K562 (cell line): ENCODE data around the gene SUPT5H. TPM values are rescaled to one million over a fixed set of nuclear protein-coding genes. Genes with fewer than 3 reads are reported as not detected.

ENCODE experiments used
- BHLHE40 ChIP-seq: IDR thresholded peaks from 2 replicates; pipeline ENCODE4 v1.6.1; 2011; ENCODE audit warnings: low read length, improper control_type of control experiment
- CC2D1A ChIP-seq: fragments of 450-650 bp; IDR thresholded peaks from 2 replicates; pipeline ENCODE4 v1.6.1; 2017; ENCODE audit warnings: mild to moderate bottlenecking
- CHCHD3 ChIP-seq: fragments of 250-450 bp; sonication (Bioruptor Pico); IDR thresholded peaks from 2 replicates; pipeline ENCODE4 v2.1.2; 2022; ENCODE audit warnings: mild to moderate bottlenecking
- GATAD2A ChIP-seq: fragments of 450-650 bp; IDR thresholded peaks from 2 replicates; pipeline ENCODE4 v1.6.1; 2017
- GATAD2B ChIP-seq: fragments of 450-650 bp; IDR thresholded peaks from 2 replicates; pipeline ENCODE4 v1.6.1; 2017; ENCODE audit warnings: mild to moderate bottlenecking, borderline replicate concordance
- HDAC1 ChIP-seq, 2 experiments: fragments of 450-650 bp; IDR thresholded peaks; 2 replicates each; pipeline ENCODE4 v1.6.1; 2016 to 2017; ENCODE audit warnings: inconsistent platforms in 1 of 2, mild to moderate bottlenecking in 1 of 2, moderate library complexity in 1 of 2
- IRF2 ChIP-seq: sonication (generic); formaldehyde crosslinking; IDR thresholded peaks from 2 replicates; pipeline ENCODE4 v1.8.1; 2022; ENCODE audit warnings: mild to moderate bottlenecking, missing genetic modification reagents
- MBD2 ChIP-seq: sonication (generic); IDR thresholded peaks from 2 replicates; pipeline ENCODE4 v1.6.1; 2016; ENCODE audit warnings: low read depth, borderline replicate concordance
- NCOR1 ChIP-seq: fragments of 450-650 bp; IDR thresholded peaks from 2 replicates; pipeline ENCODE4 v1.6.1; 2016; ENCODE audit warnings: mild to moderate bottlenecking, moderate library complexity
- PHB ChIP-seq: fragments of 250-450 bp; sonication (Bioruptor Pico); IDR thresholded peaks from 2 replicates; pipeline ENCODE4 v1.5.0; 2021
- POLR3A ChIP-seq: IDR thresholded peaks from 2 replicates; pipeline ENCODE4 v1.6.1; 2011; ENCODE audit warnings: borderline replicate concordance, mild to moderate bottlenecking, moderate library complexity; ENCODE audit not compliant: insufficient read length, insufficient read depth; ENCODE audit errors: extremely low read depth
- SMAD1 ChIP-seq: fragments of 150-350 bp; IDR thresholded peaks from 2 replicates; pipeline ENCODE4 v1.6.1; 2014; ENCODE audit warnings: low read length, low read depth; ENCODE audit not compliant: partially characterized antibody
- SMARCA5 ChIP-seq: fragments of 450-650 bp; IDR thresholded peaks from 2 replicates; pipeline ENCODE4 v1.6.1; 2016
- SMARCE1 ChIP-seq: fragments of 450-650 bp; IDR thresholded peaks from 2 replicates; pipeline ENCODE4 v1.7.1; 2016; ENCODE audit warnings: mild to moderate bottlenecking
- SMC3 ChIP-seq: conservative IDR thresholded peaks from 2 replicates; pipeline ENCODE4 v1.6.1; 2011; ENCODE audit warnings: low read depth, low read length, improper control_type of control experiment; ENCODE audit not compliant: insufficient read depth
- TRIM28 ChIP-seq: fragments of 450-650 bp; IDR thresholded peaks from 2 replicates; pipeline ENCODE4 v1.6.1; 2017
- U2AF1 ChIP-seq: fragments of 200-400 bp; formaldehyde crosslinking; optimal IDR thresholded peaks from 2 replicates; pipeline ENCODE3; 2017; ENCODE audit warnings: mild to moderate bottlenecking, low read depth, low read length, moderate library complexity
- ZNF445 ChIP-seq: fragments of 250-450 bp; sonication (Bioruptor Pico); IDR thresholded peaks from 2 replicates; pipeline ENCODE4 v1.4.0; 2020; ENCODE audit warnings: low read depth, mild to moderate bottlenecking, moderate library complexity
- polyA plus RNA-seq, 8 experiments: library from polyadenylated mRNA; depleted of rRNA in 4 of 8; stranded (reverse) in 5 of 8; unstranded in 3 of 8; fragments of >200 nt; fragmentation: Nextera tagmentation in 2 of 8; fragmentation: Illumina TruSeq in 1 of 8; extraction: Ambion mirVana in 2 of 8; extraction: Trizol in 1 of 8; gene quantifications; 2 replicates each; pipeline versions ENCODE4 v1.2.1 to v1.2.3, GENCODE V29; 2011 to 2014; ENCODE audit warnings: inconsistent platforms in 1 of 8, missing spikeins in 1 of 8
- total RNA-seq, 7 experiments: library from RNA; depleted of rRNA in 6 of 7; stranded (reverse); fragments of >200 nt in 6 of 7; fragmentation: Illumina TruSeq in 2 of 7; extraction: Trizol in 2 of 7; gene quantifications; 2 replicates each; pipeline versions ENCODE4 v1.2.1 to v1.2.3, GENCODE V29; 2011 to 2021; ENCODE audit warnings: low replicate concordance in 1 of 7
- TF ChIP-seq, protein P1 (sequence below), 2 experiments: IDR thresholded peaks in 1 of 2; conservative IDR thresholded peaks in 1 of 2; 2 replicates each; pipeline ENCODE4 v1.6.1; 2016; ENCODE audit warnings: low read depth in 2 of 2, mild to moderate bottlenecking in 1 of 2, missing compliant biosample characterization in 1 of 2, missing genetic modification characterization in 1 of 2, moderate library complexity in 1 of 2
- TF ChIP-seq, protein P2 (sequence below): fragments of 450-650 bp; IDR thresholded peaks from 2 replicates; pipeline ENCODE4 v1.6.1; 2017; ENCODE audit warnings: antibody characterized with exemption
- TF ChIP-seq, protein P3 (sequence below): sonication (generic); formaldehyde crosslinking; IDR thresholded peaks from 2 replicates; pipeline ENCODE4 v1.8.0; 2022; ENCODE audit warnings: missing genetic modification reagents, mild to moderate bottlenecking, borderline replicate concordance
- TF ChIP-seq, protein P4 (sequence below): fragments of 450-650 bp; IDR thresholded peaks from 2 replicates; pipeline ENCODE4 v1.6.1; 2016; ENCODE audit warnings: antibody characterized with exemption

The SUPT5H gene
- total and polyA plus RNA-seq, 9 of the 15 experiments (the other 6 are each of a cell fraction or from before 2014, with no cell fraction given), result 13.3 to 85.9 (median 35.9) TPM

DNA sequence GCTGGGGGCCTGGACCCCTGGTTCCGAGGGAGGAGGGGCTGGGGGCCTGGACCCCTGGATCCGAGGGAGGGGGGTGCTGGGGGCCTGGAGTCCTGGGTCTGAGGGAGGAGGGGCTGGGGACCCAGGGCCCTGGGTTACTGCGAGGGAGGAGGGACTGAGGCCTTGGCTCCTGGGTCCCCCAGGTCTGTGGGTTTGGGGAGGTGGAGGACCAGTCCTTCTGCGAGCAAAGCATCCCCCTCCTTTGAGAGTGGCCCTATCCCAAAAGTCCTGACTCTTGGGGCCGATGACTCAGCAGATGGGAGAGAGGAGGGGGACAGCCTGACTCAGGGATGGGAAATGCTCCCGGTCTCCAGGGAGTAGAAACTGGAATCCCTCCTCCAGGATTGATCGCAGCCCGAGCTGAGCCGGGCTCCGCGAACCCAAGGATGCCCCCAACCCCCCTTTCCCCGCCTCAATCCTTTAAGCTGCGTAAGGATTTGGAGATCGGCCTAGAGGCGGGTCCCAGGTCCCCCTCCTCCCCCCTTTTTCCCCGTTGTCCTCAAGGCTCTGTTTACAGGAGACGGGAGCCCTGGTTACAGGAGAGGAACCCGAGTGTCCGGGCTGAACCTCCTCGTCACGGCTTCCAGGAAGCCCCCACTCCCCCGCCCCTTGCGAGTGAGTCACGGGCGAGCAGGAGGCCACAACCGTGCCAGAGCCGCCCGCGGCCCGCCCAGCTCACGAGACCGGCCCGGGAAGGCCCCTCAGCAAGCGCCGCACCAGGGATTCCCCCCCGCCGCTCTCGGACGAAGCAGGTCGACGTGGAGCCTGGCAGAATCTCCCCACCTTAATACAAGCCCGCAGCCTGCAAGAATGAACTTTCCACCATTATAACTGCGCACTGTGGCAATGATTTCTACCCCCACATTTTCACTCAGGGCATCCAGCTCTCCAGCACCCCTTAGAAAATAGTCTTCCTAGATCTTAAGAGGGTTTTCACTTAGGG is 41.8 kb upstream of the SUPT5H start (continued):
- TF ChIP-seq, protein P1, sequence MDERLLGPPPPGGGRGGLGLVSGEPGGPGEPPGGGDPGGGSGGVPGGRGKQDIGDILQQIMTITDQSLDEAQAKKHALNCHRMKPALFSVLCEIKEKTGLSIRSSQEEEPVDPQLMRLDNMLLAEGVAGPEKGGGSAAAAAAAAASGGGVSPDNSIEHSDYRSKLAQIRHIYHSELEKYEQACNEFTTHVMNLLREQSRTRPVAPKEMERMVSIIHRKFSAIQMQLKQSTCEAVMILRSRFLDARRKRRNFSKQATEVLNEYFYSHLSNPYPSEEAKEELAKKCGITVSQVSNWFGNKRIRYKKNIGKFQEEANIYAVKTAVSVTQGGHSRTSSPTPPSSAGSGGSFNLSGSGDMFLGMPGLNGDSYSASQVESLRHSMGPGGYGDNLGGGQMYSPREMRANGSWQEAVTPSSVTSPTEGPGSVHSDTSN (CRISPR knock-in tag; IDR thresholded peaks at IDR 0.05; ENCODE audit: low read depth), result no peak
- TF ChIP-seq, protein P1 (tag; conservative IDR thresholded peaks at IDR 0.05; ENCODE audit: low read depth), result no peak
- TF ChIP-seq, protein P2, sequence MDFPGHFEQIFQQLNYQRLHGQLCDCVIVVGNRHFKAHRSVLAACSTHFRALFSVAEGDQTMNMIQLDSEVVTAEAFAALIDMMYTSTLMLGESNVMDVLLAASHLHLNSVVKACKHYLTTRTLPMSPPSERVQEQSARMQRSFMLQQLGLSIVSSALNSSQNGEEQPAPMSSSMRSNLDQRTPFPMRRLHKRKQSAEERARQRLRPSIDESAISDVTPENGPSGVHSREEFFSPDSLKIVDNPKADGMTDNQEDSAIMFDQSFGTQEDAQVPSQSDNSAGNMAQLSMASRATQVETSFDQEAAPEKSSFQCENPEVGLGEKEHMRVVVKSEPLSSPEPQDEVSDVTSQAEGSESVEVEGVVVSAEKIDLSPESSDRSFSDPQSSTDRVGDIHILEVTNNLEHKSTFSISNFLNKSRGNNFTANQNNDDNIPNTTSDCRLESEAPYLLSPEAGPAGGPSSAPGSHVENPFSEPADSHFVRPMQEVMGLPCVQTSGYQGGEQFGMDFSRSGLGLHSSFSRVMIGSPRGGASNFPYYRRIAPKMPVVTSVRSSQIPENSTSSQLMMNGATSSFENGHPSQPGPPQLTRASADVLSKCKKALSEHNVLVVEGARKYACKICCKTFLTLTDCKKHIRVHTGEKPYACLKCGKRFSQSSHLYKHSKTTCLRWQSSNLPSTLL, result no peak
- 0 out of 4 replicates have a peak, but pooled peaks of 1 of the 2 experiments have one; percentile 37 for TF ChIP-seq HDAC1 (IDR thresholded peaks at IDR 0.05)
- TF ChIP-seq TRIM28, result 0 out of 2 replicates have a peak, but pooled peaks have one; percentile 32
- TF ChIP-seq CC2D1A, result 0 out of 2 replicates have a peak, but pooled peaks have one; percentile 42
- TF ChIP-seq ZNF445, result no peak
- no peak for TF ChIP-seq U2AF1
- peak; percentile 75 for TF ChIP-seq NCOR1
- TF ChIP-seq SMARCE1, result peak; percentile 80
- TF ChIP-seq MBD2, result peak; percentile 61; the same call in 1 of the 2 replicates
- no peak for TF ChIP-seq SMAD1
- TF ChIP-seq CHCHD3 (CRISPR knock-in tag), result no peak
- no peak for TF ChIP-seq POLR3A
- TF ChIP-seq IRF2 (CRISPR knock-in tag), result no peak
- peak; percentile 100 for TF ChIP-seq BHLHE40
- peak; percentile 90; the same call in 1 of the 2 replicates for TF ChIP-seq GATAD2A
- TF ChIP-seq SMARCA5, result no peak
- TF ChIP-seq, protein P3, sequence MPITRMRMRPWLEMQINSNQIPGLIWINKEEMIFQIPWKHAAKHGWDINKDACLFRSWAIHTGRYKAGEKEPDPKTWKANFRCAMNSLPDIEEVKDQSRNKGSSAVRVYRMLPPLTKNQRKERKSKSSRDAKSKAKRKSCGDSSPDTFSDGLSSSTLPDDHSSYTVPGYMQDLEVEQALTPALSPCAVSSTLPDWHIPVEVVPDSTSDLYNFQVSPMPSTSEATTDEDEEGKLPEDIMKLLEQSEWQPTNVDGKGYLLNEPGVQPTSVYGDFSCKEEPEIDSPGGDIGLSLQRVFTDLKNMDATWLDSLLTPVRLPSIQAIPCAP (CRISPR knock-in tag), result no peak
- TF ChIP-seq GATAD2B, result peak; percentile 91
- no peak for TF ChIP-seq SMC3
- TF ChIP-seq, protein P4, sequence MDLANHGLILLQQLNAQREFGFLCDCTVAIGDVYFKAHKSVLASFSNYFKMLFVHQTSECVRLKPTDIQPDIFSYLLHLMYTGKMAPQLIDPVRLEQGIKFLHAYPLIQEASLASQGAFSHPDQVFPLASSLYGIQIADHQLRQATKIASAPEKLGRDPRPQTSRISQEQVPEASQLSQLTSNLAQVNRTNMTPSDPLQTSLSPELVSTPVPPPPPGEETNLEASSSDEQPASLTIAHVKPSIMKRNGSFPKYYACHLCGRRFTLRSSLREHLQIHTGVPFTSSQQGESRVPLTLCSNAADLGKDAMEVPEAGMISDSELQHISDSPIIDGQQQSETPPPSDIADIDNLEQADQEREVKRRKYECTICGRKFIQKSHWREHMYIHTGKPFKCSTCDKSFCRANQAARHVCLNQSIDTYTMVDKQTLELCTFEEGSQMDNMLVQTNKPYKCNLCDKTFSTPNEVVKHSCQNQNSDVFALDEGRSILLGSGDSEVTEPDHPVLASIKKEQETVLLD, result peak; percentile 20; the same call in 1 of the 2 replicates
- no peak for TF ChIP-seq PHB
